Kasumi-1 (cell line): Measurements from ENCODE around the gene GSG1L.

Experiments used
- DNase-seq, 2 experiments: peaks; one replicate each; lab custom pipeline; 2025; lab: John Stamatoyannopoulos, UW

Gene GSG1L

DNA sequence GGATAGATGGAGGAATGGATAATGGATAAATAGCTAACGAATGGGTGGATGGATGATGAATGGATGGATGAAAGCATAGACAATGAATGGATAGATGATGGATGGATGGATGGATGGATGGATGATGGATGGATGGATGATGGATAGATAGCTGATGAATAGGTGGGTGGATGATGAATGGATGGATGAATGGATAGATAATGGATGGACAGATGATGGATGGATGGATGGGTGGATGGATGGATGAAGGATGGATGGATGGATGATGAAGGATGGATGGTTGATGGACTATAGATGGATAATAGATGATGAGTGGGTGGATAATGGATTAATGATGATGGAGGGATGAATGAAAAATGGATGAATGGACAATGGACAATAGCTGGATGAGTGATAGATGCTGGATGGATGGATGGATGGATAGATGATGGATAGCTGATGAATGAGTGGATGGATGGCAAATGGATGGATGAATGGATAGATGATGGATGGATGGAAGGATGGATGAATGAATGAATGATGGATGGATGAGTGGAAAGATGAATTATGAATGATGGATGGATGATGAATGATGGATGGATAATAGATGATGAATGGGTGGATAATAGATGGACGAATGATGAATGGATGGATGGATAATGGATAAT is 273.8 kb downstream of the GSG1L start:
- no peak for DNase-seq

DNA sequence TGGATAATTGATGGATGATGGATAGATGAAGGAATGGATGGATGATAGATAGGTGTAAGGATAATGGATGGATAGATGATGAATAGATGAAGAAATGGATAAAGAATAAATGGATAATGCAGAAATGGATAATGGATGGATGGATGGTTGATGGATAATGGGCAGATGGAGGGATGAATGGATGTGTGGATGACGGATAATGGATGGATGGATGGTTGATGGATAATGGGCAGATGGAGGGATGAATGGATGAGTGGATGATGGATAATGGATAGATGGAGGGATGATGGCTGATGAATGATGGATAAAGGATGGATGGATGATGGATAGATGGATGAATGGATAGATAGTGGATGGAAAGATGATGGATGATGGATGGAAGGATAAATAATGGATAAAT is 274.4 kb downstream of the GSG1L start:
- DNase-seq: no peak

DNA sequence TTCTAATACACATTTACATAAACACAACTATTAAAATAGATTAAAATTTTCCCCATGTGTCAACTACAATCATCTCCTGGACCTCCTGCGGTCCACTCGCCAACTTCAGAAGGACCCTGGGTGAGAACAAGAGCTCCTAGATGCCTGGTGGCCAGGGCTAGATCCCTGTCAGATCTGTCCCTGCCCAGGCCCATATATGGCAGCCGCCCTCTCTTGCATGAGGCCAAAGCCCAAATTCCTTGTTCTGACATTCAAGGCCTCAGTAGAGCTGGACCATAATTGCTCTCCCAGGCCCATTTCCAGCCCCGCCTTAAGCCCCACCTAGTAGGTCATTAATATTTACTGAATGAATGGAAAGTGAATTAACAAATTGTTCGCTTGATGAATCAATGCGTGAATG is 275.8 kb downstream of the GSG1L start:
- DNase-seq: no peak

DNA sequence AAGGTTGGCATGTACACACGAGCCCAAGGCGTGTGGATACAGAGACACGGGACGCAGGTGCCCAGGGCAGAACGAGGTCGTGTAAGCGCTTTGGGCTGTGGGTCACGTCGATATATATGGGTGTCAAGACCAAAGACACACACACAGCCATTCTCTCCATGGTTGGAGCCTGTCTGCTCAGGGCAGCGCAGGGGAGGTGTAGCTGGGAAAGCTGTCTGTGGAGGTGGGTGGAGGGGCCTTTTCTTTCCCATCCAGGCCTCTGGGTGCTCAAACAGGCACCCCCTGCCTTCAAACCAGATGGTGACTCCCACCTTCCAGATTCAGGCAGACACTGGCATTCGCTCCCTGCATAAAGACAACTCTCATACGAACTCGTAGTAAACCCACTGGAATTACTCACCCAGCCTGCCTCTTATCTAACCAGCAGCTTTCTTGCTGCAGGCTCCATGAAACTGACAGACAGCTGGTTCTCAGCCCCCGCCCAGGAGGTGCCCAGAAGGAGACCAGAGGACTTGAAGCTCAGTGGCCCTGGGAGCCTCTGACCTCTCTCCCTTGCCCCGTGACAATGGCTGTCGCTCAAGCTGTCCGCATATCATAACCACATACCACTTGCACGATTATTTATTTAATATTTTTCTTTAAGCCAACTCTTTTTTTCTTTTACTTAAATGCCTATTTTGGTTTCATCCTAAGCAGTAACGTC is 276.4 kb downstream of the GSG1L start:
- no peak for DNase-seq

DNA sequence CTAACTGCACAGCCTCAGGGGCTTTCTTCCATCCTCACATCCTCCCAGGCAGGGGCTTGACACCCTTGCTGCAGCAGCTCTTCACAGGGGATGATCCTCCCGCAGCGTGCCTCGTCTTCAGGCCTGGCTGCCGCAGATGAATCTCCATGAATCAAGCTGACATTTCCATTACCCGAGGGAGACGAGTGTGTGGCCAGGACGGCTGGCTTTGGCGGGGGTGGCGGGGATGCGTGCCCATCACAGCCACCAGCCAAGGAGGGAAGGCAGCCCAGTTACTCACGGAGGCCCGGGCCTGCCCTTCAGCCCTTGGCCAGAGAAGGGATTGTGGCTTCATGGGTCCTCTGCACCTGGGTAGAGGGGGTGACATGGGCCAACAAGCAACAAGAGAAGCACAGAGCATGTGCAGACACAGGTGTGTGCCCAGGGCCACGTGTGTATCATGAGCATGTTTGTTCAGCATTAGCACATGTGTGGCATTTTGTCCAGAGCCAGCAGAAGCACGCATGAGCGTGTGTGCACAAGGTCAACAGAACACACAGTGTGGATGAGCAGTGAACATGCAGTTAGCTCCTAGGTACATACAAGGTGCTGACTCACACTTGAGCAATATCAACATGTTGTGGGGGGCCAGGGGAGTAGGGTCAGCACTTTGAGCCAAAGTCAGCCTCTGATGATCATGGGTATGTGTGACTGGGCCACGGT is 277.1 kb downstream of the GSG1L start:
- DNase-seq: no peak

DNA sequence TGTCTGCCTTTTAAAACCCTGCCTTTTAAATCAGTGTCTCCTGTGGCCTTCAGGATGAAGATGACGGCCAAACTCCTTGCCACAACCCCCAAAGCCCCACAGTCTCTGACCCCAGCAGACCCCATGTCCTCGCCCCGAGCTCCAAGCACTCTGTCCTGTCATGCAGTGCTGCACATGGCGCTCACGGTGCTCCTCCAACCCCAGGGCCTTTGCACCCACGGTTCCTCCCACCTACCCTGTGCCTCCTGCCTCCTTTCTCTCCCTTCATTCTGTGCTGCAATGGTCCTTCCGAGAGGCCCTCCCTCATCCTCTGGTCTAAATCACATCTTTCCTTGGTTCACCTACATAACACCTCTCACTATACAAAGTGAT is 278.2 kb downstream of the GSG1L start:
- no peak for DNase-seq

DNA sequence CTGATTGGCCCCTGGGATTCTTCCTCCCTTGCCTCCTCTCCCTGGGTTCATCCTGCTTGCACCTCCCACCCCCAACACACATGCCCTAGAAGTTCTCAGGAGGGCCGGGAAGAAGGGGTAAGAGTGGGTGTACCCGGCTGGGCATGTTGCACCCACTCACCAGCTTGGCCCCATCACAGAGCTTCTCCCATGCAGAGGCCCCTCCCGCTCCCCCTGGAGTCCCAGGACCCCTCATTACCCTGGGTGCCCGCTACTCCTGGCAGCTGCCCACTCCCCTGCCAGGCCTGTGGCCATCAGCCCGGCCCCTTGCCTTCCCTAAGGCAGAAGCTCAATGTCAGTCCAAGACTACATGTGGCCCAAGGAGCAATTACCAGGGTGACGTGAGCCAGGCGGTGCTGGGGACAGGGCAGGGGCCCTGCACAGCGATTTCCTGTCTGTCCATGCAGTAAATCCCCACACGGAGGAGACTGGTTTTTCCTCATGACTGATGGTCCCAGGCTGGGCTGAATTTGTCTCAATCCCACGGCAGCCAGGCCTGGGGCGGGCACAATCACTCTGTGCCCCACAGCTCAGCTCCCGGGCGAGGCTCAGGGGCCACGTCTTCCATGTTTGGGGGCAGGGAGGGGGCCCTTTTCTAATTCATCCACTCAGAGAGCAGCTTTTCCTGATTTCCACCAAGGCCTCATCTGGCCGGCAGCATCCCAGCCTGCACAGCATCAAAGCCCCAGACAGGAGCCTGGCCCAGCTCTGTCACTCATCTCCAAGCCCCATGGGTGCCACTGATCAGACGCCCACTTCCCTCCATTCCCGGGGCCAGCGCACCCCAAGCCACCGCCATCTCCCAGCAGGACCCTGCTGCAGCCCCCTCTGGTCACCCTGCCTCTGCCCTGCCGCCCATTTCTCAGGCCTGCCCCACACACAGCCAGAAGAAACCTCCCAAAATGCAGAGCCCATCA is 278.9 kb downstream of the GSG1L start:
- DNase-seq: no peak

DNA sequence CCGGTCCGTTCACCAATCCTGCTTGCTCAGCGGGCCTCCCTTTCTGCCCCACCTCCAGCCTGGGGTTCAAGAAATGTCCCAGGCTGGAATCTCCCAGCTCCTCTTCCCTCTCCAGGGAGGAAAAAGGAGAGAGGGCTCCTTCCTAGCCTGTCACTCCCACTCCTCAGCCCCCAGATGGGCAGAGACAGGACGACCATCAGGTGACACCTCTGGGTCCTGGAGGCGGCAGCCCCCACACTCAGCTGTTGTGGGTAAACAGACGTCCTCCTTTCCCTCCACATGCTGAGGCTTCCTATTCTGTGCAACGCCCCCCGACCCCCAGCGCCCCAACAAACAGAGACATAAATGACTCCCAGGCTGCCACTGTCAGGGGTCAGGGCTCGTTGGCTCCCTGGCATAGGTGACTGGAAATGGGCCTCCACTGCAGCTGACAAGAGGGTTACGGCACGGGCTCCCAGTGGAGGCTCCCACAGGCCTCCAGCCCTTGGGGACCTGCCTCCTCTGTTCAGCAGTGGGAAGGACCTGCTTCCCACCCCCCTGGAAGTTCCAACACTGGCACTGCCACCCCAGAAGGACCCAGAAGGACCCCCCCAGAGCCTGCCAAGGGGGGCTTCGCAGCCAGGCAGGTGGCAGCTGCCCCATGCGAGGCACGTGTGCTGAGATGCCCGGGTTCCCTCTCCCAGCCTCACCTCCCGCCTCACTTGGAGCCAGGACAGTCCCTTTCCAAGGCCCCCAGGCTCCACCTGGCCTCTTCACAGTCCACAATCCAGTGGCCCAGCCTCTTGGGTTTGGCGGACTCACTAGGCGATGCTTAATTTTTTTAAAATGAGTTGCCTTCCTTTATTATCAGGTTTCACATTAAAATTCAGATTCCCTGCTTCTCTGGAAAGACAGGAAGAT is 281.3 kb downstream of the GSG1L start:
- DNase-seq: no peak

DNA sequence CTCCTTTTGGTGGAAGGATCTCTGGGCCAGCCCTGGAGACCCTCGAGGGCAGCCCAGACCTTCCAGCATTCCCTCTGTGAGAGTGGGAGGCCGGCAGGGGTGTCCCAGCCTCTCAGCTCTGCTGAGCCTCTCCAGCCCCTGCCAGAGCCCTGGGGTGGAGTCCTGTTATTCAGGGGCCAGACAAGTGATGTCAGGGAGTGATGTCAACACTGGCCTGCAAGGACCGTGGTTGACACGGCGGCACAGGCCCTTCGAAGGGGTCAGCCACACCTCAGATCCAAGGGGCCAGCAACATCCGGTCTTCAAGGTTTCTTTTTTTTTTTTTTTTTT is 282.4 kb downstream of the GSG1L start:
- DNase-seq: no peak

DNA sequence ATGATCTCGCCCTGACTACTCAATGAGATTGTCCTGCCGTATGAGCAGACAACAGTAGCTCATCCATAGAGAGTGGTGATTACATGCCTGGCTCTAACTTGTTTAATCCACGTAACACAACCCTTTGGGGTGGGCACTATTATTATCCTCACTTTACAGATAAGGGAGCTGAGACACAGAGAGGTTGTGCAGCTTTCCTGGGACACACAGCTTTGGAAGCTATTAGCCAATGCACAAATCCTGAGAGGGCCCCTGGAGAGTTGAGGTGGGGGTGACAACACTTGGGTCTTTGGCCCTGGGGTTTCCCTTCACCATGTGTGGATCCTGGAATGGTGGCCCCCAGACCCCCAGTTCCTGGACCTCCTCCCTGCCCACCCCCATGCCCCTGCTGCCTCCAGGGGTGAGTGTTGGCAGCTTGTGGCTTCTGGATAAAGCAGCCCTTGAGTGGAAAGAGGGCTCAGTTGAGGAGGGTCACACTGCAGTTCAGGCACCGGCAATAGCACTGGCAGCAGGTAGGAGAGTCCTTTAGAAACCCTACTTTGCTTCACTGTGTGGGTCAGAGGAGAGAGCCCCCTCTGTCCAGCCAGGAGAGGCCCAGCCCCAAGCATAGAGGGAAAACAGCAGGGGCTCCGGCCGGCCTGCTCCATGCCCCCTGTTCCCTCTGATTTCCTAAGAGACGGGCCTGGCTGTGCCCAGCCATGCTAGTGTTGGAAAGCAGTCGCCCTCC is 282.9 kb downstream of the GSG1L start:
- DNase-seq: no peak

DNA sequence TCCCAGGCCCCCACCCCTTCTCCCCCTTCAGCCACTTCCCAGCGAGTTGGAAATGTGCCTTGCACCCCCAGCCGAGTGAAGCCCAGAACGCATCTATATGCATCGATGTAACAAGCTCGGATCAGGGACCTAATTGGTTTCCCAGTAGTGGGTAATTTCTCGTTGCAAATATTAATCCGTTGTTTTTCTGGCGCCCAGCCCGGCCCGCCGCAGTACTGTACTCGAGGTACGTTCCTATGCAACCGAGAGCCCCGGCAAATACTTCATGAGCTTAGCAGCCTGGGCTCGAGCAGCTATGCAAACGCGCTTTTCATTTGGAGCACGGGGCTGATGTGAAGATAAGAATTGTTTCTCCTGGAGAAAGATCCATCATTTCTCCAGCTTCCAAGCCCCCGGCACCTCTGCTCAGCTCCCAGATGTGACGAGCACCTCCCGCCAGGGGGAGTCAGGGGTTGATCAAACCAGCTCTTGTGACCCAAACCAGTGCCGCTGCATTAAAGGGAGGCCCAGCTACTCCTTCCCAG is 283.8 kb downstream of the GSG1L start:
- DNase-seq: no peak

DNA sequence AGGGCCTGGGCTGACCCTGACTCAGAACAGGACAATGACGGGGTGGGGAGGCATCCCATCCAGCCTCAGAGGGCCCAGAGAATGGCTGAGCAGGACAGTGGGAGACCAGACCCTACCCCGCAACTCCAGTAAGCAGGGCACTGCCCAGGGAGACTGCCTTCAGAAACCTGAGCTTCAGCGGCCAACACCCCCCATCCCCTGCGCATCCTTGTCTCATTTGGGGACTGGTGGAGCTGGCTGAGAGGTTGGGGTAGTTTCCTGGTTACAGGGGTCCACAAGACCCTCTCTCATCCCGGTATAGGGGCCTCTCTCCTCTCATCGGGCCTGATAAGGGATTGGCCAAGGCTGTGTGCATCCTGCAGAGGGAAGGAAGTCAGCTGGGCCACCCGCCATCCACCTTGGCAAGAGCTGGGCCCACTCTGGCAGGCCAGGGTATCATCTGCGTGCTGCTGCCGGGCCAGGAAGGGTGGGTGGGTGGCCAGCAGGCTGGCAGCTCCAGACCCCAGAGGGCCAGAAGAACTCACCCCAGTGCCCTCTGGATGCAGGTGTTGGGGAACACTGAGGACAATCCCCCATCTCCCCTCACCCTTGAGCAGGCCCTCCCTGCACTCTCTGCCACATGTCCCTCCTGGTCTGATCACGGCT is 284.5 kb downstream of the GSG1L start:
- DNase-seq: no peak

DNA sequence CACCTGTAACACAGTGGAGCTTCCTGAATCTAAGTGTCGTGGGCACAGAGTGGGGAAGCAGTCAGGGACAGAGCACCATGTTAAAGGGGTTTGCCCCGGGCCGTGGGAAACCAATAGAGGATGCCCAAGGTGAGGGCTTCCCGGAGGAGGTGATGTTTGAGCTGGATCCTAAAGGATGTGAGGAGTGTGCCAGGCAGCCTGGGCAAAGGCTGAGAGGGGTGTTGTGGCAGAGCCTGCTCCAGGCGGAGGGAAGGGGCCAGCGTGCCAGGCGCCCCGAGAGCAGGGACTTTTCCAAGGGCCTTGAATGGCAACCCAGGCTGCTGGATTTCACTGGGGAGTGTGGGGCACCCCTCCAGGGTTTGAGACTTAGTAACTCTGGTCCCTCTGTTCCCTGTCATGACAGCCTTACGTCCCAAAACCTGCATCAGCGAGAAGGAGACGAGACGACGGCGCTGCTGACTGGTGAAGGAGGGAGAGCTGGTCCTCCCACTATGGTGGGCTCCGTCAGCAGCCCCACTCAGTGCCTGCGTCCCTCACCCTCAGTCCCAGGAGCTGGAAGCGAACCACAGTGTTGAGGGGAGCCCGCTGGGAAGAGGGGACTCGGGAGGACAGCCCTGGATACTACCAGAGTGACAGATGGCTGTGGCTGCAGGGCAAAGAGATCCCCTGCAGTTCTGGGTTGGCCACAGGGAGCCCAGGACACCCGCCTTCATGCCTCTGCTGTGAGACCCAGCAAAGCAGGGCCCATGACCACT is 285.2 kb downstream of the GSG1L start:
- DNase-seq: no peak

DNA sequence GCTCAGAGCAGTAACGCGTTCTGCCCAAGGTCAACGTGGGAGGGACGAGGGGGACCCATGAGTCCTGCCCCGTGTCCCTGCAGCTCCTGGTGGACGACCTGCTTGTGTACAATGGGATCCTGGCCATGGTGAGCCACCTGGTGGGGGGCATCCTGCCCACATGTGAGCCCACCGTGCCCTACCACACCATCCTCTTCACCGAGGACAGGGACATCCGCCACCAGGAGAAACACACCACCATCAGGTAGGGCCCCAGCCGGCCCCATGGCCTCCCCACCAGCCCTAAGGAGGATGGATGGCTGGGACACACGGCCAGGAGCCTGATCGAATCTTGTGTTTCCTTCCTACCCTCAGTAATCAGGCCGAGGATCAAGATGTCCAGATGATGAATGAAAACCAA is 286.0 kb downstream of the GSG1L start:
- DNase-seq: no peak

DNA sequence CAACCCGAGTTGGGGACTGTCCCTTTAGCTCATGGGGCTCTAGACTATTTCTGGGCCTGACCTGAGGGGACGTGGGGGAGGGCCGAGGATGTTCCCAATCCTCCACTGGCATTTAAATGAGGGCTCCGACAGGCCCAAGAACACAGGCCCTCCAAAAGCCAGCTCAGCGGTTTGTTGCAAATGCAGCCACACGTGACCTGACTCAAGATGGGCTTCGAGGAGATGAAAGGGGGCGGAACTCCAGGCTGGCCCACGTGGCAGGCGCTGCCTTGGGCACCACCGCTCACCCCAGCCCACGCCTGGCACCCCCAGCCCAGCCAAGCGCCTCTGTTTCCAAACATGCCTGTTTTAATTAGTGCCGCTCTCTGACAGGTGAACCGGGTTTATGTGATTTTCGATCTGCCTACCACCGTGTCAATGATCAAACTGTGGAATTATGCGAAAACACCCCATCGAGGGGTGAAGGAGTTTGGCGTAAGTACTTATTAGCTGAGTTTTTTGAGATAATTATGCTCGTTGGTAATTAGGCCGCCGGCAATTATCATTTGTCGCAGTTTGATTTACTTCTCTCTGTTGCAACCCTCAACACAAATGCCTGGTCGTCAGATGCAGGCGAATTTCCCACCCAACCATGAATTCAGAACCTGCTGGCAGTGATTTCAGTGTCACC is 286.8 kb downstream of the GSG1L start:
- DNase-seq: no peak

DNA sequence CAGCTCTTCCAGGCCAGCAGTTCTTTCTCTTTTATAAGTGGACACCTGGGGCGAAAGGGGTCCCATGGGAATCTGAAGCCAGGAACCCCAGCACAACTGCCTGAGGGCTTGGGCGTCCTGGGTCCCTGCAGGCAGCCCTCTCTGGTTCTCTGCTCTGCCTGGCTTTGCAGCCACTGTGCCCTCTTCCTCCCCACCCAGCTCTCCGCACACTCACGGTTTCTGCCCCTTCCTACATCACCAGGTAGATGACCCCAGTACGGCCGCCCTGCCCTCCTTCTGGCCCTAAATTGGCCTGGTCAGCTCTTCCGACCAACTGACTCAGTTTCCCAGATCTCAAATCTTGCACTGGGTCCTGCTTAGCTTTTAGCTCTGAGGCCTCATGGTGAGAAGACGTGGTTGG is 288.3 kb downstream of the GSG1L start:
- no peak for DNase-seq

DNA sequence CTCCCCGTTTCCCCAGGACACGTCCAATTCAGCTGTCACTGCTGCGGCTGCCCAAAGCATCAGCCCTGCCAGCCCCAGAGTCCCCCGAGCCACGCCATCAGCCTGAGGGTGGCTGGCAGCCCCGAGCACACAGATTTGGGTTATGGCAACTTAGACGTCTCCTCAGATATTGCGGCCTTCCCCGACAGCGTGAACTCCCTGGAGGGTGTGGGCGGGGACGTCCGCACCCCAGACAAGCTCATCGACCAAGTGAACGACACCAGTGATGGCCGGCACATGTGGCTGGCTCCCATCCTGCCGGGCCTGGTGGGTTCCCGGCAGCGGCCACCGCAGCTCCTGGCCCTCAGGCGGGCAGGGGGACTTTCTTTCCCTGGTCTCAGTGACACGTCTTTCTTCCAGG is 288.7 kb downstream of the GSG1L start:
- DNase-seq: no peak

DNA sequence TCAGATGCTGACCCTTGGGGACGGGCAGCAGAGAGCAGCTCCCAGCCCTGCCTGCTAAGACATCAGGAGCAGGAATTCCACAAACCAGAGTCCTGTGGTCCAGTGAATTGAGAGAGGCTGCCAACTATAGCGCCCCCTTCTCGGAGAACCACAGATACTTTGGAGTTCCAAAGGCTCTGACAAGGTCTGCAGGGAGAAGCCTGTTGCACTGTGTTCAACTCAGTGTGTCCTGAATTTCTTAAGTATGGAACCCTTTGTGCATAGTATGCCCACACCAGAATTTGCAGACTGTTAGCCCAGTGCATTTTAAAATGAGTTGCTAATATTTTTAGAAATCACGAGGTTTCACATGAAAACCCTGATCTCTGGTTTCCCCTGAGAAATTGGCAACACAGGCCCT is 290.2 kb downstream of the GSG1L start:
- no peak for DNase-seq
